ENCODE data around the gene CALHM6.

Gene CALHM6

DNA sequence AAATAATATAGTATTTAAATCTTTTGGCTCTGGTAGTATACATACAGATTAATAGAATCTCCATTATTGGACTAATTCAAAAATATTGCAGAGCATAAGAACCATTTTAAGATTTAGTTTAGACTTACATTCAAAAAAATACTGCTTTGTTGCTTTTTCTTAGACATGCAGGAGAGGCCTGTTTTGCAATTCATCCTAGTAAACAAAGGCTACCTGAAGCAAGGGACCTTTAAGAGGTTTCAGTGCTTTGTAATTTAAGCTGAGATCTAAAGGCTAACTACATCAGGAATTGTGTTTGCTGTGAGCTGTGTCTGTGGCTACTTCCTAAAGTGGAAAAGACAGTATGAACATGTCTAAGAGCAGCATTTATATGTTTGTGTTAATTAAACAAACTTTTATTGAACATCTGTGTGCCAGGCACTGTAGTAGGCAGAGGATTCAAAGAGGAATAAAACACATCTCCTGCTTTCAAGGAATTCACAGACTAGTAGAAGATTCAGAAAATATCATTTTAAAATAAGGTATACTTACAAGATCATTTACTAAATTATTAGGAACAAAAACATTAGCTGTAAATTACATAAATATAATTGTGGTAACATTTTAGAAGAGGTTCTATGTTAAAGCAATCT, 29.1 kb upstream of the CALHM6 start:
- H3K27ac ChIP-seq = no peak overlapping the region
- H3K27me3 ChIP-seq = no peaks in the 10 kb centered on the region
- DNase-seq = no peak
- no peaks in the 10 kb centered on the region for H3K4me1 ChIP-seq
- H3K36me3 ChIP-seq = peaks cover 39 to 48% (median 40%) of the 10 kb centered on the region in 3 donors
- no peaks in the 10 kb centered on the region for H3K9me3 ChIP-seq
- TF ChIP-seq, protein P1, sequence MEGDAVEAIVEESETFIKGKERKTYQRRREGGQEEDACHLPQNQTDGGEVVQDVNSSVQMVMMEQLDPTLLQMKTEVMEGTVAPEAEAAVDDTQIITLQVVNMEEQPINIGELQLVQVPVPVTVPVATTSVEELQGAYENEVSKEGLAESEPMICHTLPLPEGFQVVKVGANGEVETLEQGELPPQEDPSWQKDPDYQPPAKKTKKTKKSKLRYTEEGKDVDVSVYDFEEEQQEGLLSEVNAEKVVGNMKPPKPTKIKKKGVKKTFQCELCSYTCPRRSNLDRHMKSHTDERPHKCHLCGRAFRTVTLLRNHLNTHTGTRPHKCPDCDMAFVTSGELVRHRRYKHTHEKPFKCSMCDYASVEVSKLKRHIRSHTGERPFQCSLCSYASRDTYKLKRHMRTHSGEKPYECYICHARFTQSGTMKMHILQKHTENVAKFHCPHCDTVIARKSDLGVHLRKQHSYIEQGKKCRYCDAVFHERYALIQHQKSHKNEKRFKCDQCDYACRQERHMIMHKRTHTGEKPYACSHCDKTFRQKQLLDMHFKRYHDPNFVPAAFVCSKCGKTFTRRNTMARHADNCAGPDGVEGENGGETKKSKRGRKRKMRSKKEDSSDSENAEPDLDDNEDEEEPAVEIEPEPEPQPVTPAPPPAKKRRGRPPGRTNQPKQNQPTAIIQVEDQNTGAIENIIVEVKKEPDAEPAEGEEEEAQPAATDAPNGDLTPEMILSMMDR (IDR thresholded peaks at IDR 0.05) = no peak
- intact Hi-C loops (cut with DNase I; ENCODE audit: low total_unique reads) = no loop called here
- H3K4me3 ChIP-seq = no peak overlapping the region

DNA sequence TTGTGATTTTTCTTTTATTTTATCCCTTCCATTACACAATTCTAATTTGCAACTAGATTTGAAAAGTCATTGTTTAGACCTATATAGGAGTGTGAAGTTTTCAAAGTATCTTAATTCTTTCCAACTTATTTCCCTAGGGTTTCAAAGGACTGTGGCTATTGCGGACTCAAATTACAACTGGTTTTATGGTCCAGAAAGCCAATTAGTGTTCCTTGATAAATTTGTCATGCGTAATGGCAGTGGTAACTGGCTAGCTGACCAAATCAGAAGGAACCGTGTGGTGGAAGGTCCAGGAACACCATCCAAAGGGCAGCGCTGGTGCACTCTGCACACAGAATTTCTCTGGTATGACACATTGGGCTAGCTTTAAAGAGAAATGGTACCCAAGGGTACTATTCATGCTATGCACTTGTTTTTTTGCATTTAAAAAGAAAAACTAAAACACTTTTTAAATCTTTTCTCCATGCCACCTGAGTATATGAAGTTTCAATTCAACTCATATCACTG, 27.9 kb upstream of the CALHM6 start:
- no peak overlapping the region for H3K27ac ChIP-seq
- H3K4me1 ChIP-seq = peaks cover 0 to 2% (median 0%) of the 10 kb centered on the region in 4 donors
- TF ChIP-seq, protein P1 (IDR thresholded peaks at IDR 0.05) = no peak
- peaks cover 29 to 38% (median 31%) of the 10 kb centered on the region in 3 donors for H3K36me3 ChIP-seq
- intact Hi-C loops (cut with DNase I; ENCODE audit: low total_unique reads) = no loop called here
- no peak overlapping the region for H3K4me3 ChIP-seq
- no peak for DNase-seq
- H3K27me3 ChIP-seq = no peaks in the 10 kb centered on the region
- H3K9me3 ChIP-seq = no peaks in the 10 kb centered on the region

DNA sequence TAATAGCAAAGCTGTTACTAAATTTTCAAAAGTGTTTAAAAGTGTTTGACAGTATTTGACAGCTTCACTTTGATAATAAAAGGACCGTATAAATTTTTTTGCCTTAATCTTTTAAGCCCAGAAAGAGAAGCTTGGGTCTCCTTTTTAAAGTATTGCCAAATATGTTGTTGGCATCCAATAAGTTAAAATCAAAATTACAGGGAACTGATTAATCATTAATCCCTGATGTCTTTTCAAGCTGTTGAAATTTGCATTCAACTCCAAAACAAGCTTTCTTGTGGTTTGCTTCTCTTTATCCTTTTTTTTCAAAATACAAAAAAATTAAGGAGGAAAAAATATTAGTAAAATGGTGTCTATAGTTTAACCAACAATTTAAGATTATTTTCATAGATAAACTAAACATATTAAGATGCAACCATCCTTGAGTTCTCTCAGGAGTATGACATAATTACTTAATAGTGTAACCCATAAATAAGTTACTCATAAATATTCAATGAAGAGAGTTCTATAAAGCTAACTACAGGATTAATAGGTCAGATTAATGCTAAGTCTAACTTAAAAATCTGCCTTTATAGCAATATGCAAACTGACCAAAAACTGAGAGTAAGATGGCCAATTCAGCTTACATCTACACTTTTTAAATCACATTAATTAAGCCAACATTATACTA, 27.0 kb upstream of the CALHM6 start:
- DNase-seq = no peak
- TF ChIP-seq, protein P1 (IDR thresholded peaks at IDR 0.05) = no peak
- peaks cover 20 to 32% (median 27%) of the 10 kb centered on the region in 3 donors for H3K36me3 ChIP-seq
- no peaks in the 10 kb centered on the region for H3K27me3 ChIP-seq
- peaks cover 0 to 10% (median 2%) of the 10 kb centered on the region in 4 donors for H3K4me1 ChIP-seq
- H3K9me3 ChIP-seq = no peaks in the 10 kb centered on the region
- intact Hi-C loops (cut with DNase I; ENCODE audit: low total_unique reads) = no loop called here
- no peak overlapping the region for H3K27ac ChIP-seq
- H3K4me3 ChIP-seq = no peak overlapping the region

DNA sequence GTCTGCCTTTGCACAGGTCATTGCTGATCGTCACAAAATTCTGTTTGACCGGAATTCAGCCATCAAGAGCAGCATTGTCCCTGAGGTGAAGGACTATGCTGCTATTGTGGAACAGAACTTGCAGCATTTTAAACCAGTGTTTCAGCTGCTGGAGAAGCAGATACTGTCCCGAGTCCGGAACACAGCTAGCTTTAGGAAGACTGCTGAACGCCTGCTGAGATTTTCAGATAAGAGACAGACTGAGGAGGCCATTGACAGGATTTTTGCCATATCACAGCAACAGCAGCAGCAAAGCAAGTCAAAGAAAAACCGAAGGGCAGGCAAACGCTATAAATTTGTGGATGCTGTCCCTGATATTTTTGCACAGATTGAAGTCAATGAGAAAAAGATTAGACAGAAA, 24.6 kb upstream of the CALHM6 start:
- intact Hi-C loops (cut with DNase I; ENCODE audit: low total_unique reads) = no loop called here
- TF ChIP-seq, protein P1 (IDR thresholded peaks at IDR 0.05) = no peak
- Histone ChIP-seq H3K4me3 (no peak overlapping the region), H3K9me3 (no peaks in the 10 kb centered on the region), H3K36me3 (peaks cover 8 to 24% (median 15%) of the 10 kb centered on the region in 3 donors), H3K27me3 (no peaks in the 10 kb centered on the region), H3K4me1 (peaks cover 0 to 16% (median 2%) of the 10 kb centered on the region in 4 donors), H3K27ac (no peak overlapping the region)
- no peak for DNase-seq

DNA sequence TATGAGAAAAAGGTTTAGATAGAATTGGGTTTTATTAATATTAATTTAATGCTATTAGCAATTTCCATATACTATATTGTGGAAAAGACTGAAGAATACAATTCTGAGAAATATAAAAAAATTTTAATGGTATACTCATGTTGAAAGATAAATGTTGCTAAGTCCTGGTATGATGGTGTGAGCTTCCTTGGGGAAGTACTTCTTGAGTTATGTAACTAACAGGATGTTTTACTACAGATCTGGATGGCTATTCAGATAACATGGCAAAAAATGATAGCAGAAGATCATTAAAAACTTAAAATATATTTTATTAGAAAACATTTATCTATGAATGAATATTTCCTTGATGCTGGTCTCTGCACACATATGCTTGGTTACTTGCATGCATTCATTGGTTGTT, 23.5 kb upstream of the CALHM6 start:
- Histone ChIP-seq H3K9me3 (no peaks in the 10 kb centered on the region), H3K27me3 (no peaks in the 10 kb centered on the region), H3K36me3 (peaks cover 0 to 17% (median 15%) of the 10 kb centered on the region in 3 donors), H3K27ac (no peak overlapping the region), H3K4me1 (peaks cover 0 to 17% (median 2%) of the 10 kb centered on the region in 4 donors), H3K4me3 (no peak overlapping the region)
- intact Hi-C loops (cut with DNase I; ENCODE audit: low total_unique reads) = no loop called here
- TF ChIP-seq, protein P1 (IDR thresholded peaks at IDR 0.05) = no peak
- no peak for DNase-seq
